ENCODE data around the gene VDAC1.
"Not testable (repeated sequence)": the region's sequence is repeated elsewhere in the genome, so short reads cannot be mapped to it uniquely, and the experiment has no call there.

The VDAC1 gene

GRCh38 chr5:133941456-133942196 lies 63.1 kb downstream of the VDAC1 start:
- no peaks in the 10 kb centered on the region for H3K27me3 ChIP-seq (ENCODE audit: control insufficient read depth, insufficient read depth, low read length, poor library complexity, severe bottlenecking)
- H3K4me3 ChIP-seq (ENCODE audit: insufficient read depth, low read depth, low read length), result no peak overlapping the region
- H3K36me3 ChIP-seq (ENCODE audit: control insufficient read depth, insufficient read depth, low read length), result no peaks in the 10 kb centered on the region
- WGBS, 2 experiments, result 90 to 92% methylated on average over 7 of the region's 8 CpGs
- H3K9me3 ChIP-seq (ENCODE audit: control insufficient read depth, low read length), result no peaks in the 10 kb centered on the region
- no peak overlapping the region for H3K27ac ChIP-seq (ENCODE audit: insufficient read depth, low read depth, low read length, poor library complexity, severe bottlenecking)
- H3K4me1 ChIP-seq (ENCODE audit: control insufficient read depth, insufficient read depth, low read length), result no peaks in the 10 kb centered on the region

DNA sequence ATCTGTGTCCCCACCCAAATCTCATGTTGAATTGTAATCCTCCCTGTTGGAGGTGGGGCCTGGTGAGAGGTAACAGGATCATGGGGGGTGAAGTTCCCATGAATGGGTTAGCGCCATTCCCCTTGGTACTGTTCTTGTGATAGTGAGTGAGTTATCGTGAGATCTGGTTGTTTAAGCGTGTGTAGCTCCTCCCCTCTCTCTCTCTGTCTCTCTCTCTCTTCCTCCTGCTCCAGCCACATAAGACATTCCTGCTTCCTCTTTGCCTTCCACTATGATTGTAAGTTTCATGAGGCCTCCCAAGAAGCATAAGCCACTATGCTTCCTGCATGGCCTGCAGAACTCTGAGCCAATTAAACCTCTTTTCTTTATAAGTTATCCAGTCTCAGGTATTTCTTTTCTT lies 65.1 kb downstream of the VDAC1 start:
- no peaks in the 10 kb centered on the region for H3K36me3 ChIP-seq (ENCODE audit: control insufficient read depth, insufficient read depth, low read length)
- no peaks in the 10 kb centered on the region for H3K27me3 ChIP-seq (ENCODE audit: control insufficient read depth, insufficient read depth, low read length, poor library complexity, severe bottlenecking)
- H3K4me1 ChIP-seq (ENCODE audit: control insufficient read depth, insufficient read depth, low read length), result no peaks in the 10 kb centered on the region
- no peak overlapping the region for H3K27ac ChIP-seq (ENCODE audit: insufficient read depth, low read depth, low read length, poor library complexity, severe bottlenecking)
- H3K4me3 ChIP-seq (ENCODE audit: insufficient read depth, low read depth, low read length), result no peak overlapping the region
- H3K9me3 ChIP-seq (ENCODE audit: control insufficient read depth, low read length), result no peaks in the 10 kb centered on the region
- 77 to 90% methylated on average over 2 to 3 of the region's 3 CpGs for WGBS, 2 experiments

- H3K27me3 ChIP-seq (ENCODE audit: control insufficient read depth, insufficient read depth, low read length, poor library complexity, severe bottlenecking), result no peaks in the 10 kb centered on the region
- no peak overlapping the region for H3K4me3 ChIP-seq (ENCODE audit: insufficient read depth, low read depth, low read length)
- H3K4me1 ChIP-seq (ENCODE audit: control insufficient read depth, insufficient read depth, low read length), result no peaks in the 10 kb centered on the region
- no peaks in the 10 kb centered on the region for H3K9me3 ChIP-seq (ENCODE audit: control insufficient read depth, low read length)
- no peaks in the 10 kb centered on the region for H3K36me3 ChIP-seq (ENCODE audit: control insufficient read depth, insufficient read depth, low read length)
- no peak overlapping the region for H3K27ac ChIP-seq (ENCODE audit: insufficient read depth, low read depth, low read length, poor library complexity, severe bottlenecking)
- WGBS, 2 experiments, result 84 to 87% methylated on average over 3 of the region's 3 CpGs
Measured at GRCh38 chr5:133938929-133939328, 65.8 kb downstream of the VDAC1 start.

- no peaks in the 10 kb centered on the region for H3K27me3 ChIP-seq (ENCODE audit: control insufficient read depth, insufficient read depth, low read length, poor library complexity, severe bottlenecking)
- H3K9me3 ChIP-seq (ENCODE audit: control insufficient read depth, low read length), result no peaks in the 10 kb centered on the region
- no peaks in the 10 kb centered on the region for H3K36me3 ChIP-seq (ENCODE audit: control insufficient read depth, insufficient read depth, low read length)
- no peak overlapping the region for H3K27ac ChIP-seq (ENCODE audit: insufficient read depth, low read depth, low read length, poor library complexity, severe bottlenecking)
- WGBS, 2 experiments, result 82 to 84% methylated on average over 6 of the region's 6 CpGs
- H3K4me3 ChIP-seq (ENCODE audit: insufficient read depth, low read depth, low read length), result no peak overlapping the region
- no peaks in the 10 kb centered on the region for H3K4me1 ChIP-seq (ENCODE audit: control insufficient read depth, insufficient read depth, low read length)
Measured at GRCh38 chr5:133938039-133938821, 66.5 kb downstream of the VDAC1 start.

DNA sequence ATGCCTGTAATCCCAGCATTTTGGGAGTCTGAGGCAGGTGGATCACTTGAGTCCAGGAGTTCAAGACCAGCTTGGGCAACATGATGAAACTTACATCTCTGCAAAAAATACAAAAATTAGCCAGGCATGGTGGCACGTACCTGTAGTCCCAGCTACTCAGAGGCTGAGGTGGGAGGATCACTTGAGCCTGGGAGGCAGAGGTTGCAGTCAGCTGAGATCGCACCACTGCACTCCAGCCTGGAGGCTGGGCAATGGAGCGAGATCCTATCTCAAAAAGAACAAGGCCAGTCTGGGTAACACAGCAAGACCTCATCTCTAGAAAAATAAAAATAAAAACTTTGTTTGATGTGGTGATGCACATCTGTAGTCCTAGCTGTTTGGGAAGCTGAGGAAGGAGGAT lies 67.1 kb downstream of the VDAC1 start:
- H3K4me1 ChIP-seq (ENCODE audit: control insufficient read depth, insufficient read depth, low read length); H3K9me3 ChIP-seq (ENCODE audit: control insufficient read depth, low read length); H3K36me3 ChIP-seq (ENCODE audit: control insufficient read depth, insufficient read depth, low read length); H3K27ac ChIP-seq (ENCODE audit: insufficient read depth, low read depth, low read length, poor library complexity, severe bottlenecking); H3K27me3 ChIP-seq (ENCODE audit: control insufficient read depth, insufficient read depth, low read length, poor library complexity, severe bottlenecking); H3K4me3 ChIP-seq (ENCODE audit: insufficient read depth, low read depth, low read length): not testable (repeated sequence)
- WGBS, 2 experiments, result 90 to 91% methylated on average over 3 of the region's 3 CpGs

DNA sequence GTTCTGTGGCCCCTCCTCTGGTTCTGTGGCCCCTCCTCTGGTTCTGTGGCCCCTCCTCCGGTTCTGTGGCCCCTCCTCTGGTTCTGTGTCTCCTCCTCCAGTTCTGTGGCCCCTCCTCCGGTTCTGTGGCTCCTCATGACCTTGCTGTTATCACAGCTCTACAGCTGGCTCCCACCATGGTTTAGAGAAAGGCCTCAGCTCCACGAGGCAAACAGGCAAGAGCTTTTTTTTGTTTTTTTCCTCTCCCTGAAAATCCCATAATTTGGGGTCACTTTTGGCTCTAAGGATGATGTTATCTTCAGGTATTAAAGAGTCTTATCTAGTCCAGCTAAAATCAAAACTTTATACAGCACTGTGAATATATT lies 68.1 kb downstream of the VDAC1 start:
- Histone ChIP-seq H3K9me3 (ENCODE audit: control insufficient read depth, low read length) (no peaks in the 10 kb centered on the region), H3K4me3 (ENCODE audit: insufficient read depth, low read depth, low read length) (no peak overlapping the region), H3K27me3 (ENCODE audit: control insufficient read depth, insufficient read depth, low read length, poor library complexity, severe bottlenecking) (no peaks in the 10 kb centered on the region), H3K27ac (ENCODE audit: insufficient read depth, low read depth, low read length, poor library complexity, severe bottlenecking) (no peak overlapping the region), H3K4me1 (ENCODE audit: control insufficient read depth, insufficient read depth, low read length) (no peaks in the 10 kb centered on the region), H3K36me3 (ENCODE audit: control insufficient read depth, insufficient read depth, low read length) (no peaks in the 10 kb centered on the region)
- 81 to 90% methylated on average over 3 of the region's 3 CpGs for WGBS, 2 experiments

GRCh38 chr5:133935991-133936650 lies 68.7 kb downstream of the VDAC1 start:
- H3K9me3 ChIP-seq (ENCODE audit: control insufficient read depth, low read length); H3K4me1 ChIP-seq (ENCODE audit: control insufficient read depth, insufficient read depth, low read length); H3K4me3 ChIP-seq (ENCODE audit: insufficient read depth, low read depth, low read length); H3K27ac ChIP-seq (ENCODE audit: insufficient read depth, low read depth, low read length, poor library complexity, severe bottlenecking); H3K36me3 ChIP-seq (ENCODE audit: control insufficient read depth, insufficient read depth, low read length); H3K27me3 ChIP-seq (ENCODE audit: control insufficient read depth, insufficient read depth, low read length, poor library complexity, severe bottlenecking): not testable (repeated sequence)
- WGBS, 2 experiments, result 91 to 93% methylated on average over 10 of the region's 10 CpGs

- H3K27ac ChIP-seq (ENCODE audit: insufficient read depth, low read depth, low read length, poor library complexity, severe bottlenecking), result no peak overlapping the region
Measured at GRCh38 chr5:133935667-133935940, 69.2 kb downstream of the VDAC1 start.

DNA sequence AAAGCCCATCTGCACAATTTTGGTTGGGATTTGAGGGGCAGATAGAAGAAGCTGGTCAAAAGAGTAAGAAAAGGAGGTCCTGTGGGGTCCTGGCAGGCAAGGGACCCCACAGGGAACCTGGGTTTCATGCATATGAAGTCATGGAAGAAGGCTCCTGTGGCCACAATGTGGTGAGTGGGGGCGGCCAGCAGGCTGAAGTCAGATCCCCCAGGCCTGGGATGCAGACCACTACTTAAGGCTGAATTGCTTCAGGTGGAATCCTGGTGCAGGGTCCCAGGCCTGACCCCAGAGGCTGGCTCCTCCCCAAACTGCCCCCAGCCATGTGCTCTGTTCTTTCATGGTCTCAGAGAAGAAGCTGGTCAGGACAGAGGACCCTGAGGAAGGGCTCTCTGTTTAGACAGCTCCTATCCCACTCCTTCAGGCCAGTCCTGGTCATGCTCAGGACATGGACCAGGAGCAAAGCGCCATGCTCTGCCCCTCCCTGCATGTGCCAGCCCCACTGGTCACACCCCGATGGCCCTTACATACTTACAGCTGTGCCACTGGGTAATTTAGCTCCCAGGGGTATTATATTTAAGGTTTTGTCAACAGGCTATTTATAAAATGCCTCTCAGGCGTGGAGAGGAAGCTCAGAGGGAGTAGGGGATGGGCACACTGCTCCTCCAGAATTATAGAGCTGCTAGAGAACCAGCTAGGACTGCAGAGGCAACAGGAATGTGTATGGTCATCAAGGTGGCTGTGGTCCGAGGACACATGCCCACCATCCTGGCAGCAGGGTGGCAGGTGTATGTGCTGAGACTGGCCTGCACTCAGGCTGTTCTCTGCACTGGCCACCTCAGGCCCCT lies 69.7 kb downstream of the VDAC1 start:
- H3K9me3 ChIP-seq (ENCODE audit: control insufficient read depth, low read length), result no peaks in the 10 kb centered on the region
- no peaks in the 10 kb centered on the region for H3K4me1 ChIP-seq (ENCODE audit: control insufficient read depth, insufficient read depth, low read length)
- 90 to 93% methylated on average over 5 of the region's 5 CpGs for WGBS, 2 experiments
- H3K27me3 ChIP-seq (ENCODE audit: control insufficient read depth, insufficient read depth, low read length, poor library complexity, severe bottlenecking), result no peaks in the 10 kb centered on the region
- H3K36me3 ChIP-seq (ENCODE audit: control insufficient read depth, insufficient read depth, low read length), result no peaks in the 10 kb centered on the region
- H3K27ac ChIP-seq (ENCODE audit: insufficient read depth, low read depth, low read length, poor library complexity, severe bottlenecking), result no peak overlapping the region
- H3K4me3 ChIP-seq (ENCODE audit: insufficient read depth, low read depth, low read length), result no peak overlapping the region

More at GRCh38 chr5:133935667-133935940, 69.2 kb downstream of the VDAC1 start:
- Histone ChIP-seq H3K4me3 (ENCODE audit: insufficient read depth, low read depth, low read length) (no peak overlapping the region), H3K9me3 (ENCODE audit: control insufficient read depth, low read length) (no peaks in the 10 kb centered on the region), H3K27me3 (ENCODE audit: control insufficient read depth, insufficient read depth, low read length, poor library complexity, severe bottlenecking) (no peaks in the 10 kb centered on the region), H3K4me1 (ENCODE audit: control insufficient read depth, insufficient read depth, low read length) (no peaks in the 10 kb centered on the region), H3K36me3 (ENCODE audit: control insufficient read depth, insufficient read depth, low read length) (no peaks in the 10 kb centered on the region)
- 88% methylated on average over 5 of the region's 5 CpGs for WGBS, 2 experiments

DNA sequence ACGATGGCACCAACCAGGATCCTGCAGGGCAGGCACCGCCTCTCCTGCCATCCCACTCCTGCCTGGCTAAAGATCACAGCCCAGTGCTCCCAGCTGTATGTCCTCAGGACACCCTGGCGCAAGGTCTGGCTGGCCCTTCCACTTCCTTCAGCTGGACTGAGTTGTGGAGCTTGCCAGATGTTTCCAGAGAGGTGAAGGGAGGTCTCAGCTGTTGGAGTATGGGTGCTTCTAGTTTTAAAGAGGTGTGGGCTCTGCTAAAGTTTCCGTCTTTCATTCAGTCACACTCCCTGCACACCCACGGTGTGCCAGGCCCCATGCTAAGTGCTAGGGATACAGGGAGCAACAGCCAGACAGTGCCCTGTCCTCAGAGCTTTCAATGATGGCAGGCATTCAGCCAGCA lies 70.5 kb downstream of the VDAC1 start:
- H3K27me3 ChIP-seq (ENCODE audit: control insufficient read depth, insufficient read depth, low read length, poor library complexity, severe bottlenecking), result no peaks in the 10 kb centered on the region
- H3K27ac ChIP-seq (ENCODE audit: insufficient read depth, low read depth, low read length, poor library complexity, severe bottlenecking), result no peak overlapping the region
- no peak overlapping the region for H3K4me3 ChIP-seq (ENCODE audit: insufficient read depth, low read depth, low read length)
- H3K36me3 ChIP-seq (ENCODE audit: control insufficient read depth, insufficient read depth, low read length), result no peaks in the 10 kb centered on the region
- no peaks in the 10 kb centered on the region for H3K4me1 ChIP-seq (ENCODE audit: control insufficient read depth, insufficient read depth, low read length)
- WGBS, 2 experiments, result 91 to 96% methylated on average over 5 of the region's 5 CpGs
- H3K9me3 ChIP-seq (ENCODE audit: control insufficient read depth, low read length), result no peaks in the 10 kb centered on the region
